SK-N-MC (cell line): ENCODE measurements around the gene SETD1B.

ENCODE experiments used
- EZH2 ChIP-seq: fragments of 200-600 bp; sonication (generic); IDR thresholded peaks from one replicate; pipeline ENCODE4 v1.6.1; 2017; ENCODE audit warnings: antibody characterized with exemption
- FOXP2 ChIP-seq: optimal IDR thresholded peaks from 2 replicates; pipeline ENCODE3; 2011; ENCODE audit warnings: mild to moderate bottlenecking, moderate library complexity; ENCODE audit not compliant: insufficient read depth; ENCODE audit errors: extremely low read length, control extremely low read depth
- POLR2AphosphoS5 ChIP-seq: IDR thresholded peaks from 2 replicates; pipeline ENCODE4 v1.6.1; 2012; ENCODE audit warnings: mild to moderate bottlenecking, low read depth, low read length, borderline replicate concordance

GRCh38 chr12:121807642-121808347 is 4.0 kb downstream of the SETD1B start:
- TF ChIP-seq POLR2AphosphoS5 (no peak), FOXP2 (no peak), EZH2 (no peak)
